ENCODE results near the gene PRR20G. TPM values are rescaled to one million over a fixed set of nuclear protein-coding genes. Genes with fewer than 3 reads are reported as not detected.
A peak's percentile ranks its signal among the peaks of the same experiment; 100 is the strongest.

The PRR20G gene
- total RNA-seq, 1 experiment from 2014 or later, result not detected

GRCh38 chr3:127263586-127264231 lies 24.1 kb downstream of the PRR20G start:
- no peak for DNase-seq (ENCODE audit: low read depth)

- DNase-seq (ENCODE audit: low read depth), result no peak
Measured at GRCh38 chr3:127263037-127263436, 24.8 kb downstream of the PRR20G start.

GRCh38 chr3:127262533-127262932 lies 25.3 kb downstream of the PRR20G start:
- DNase-seq (ENCODE audit: low read depth), result no peak

- DNase-seq (ENCODE audit: low read depth), result no peak
Measured at GRCh38 chr3:127261925-127262324, 25.9 kb downstream of the PRR20G start.

- no peak for DNase-seq (ENCODE audit: low read depth)
Measured at GRCh38 chr3:127260826-127261555, 26.9 kb downstream of the PRR20G start.

GRCh38 chr3:127260416-127260815 lies 27.4 kb downstream of the PRR20G start:
- DNase-seq (ENCODE audit: low read depth), result no peak

- DNase-seq (ENCODE audit: low read depth), result no peak
Measured at GRCh38 chr3:127259882-127260281, 28.0 kb downstream of the PRR20G start.

GRCh38 chr3:127258733-127259132 lies 29.1 kb downstream of the PRR20G start:
- no peak for DNase-seq (ENCODE audit: low read depth)

- no peak for DNase-seq (ENCODE audit: low read depth)
Measured at GRCh38 chr3:127257351-127257750, 30.5 kb downstream of the PRR20G start.

GRCh38 chr3:127256733-127257271 lies 31.0 kb downstream of the PRR20G start:
- DNase-seq (ENCODE audit: low read depth), result no peak

GRCh38 chr3:127256138-127256537 lies 31.7 kb downstream of the PRR20G start:
- no peak for DNase-seq (ENCODE audit: low read depth)

GRCh38 chr3:127255516-127255915 lies 32.3 kb downstream of the PRR20G start:
- no peak for DNase-seq (ENCODE audit: low read depth)

- DNase-seq (ENCODE audit: low read depth), result peak; percentile 7
Measured at GRCh38 chr3:127254730-127255129, 33.1 kb downstream of the PRR20G start.

GRCh38 chr3:127254033-127254644 lies 33.7 kb downstream of the PRR20G start:
- DNase-seq (ENCODE audit: low read depth), result no peak

GRCh38 chr3:127253491-127253890 lies 34.4 kb downstream of the PRR20G start:
- DNase-seq (ENCODE audit: low read depth), result no peak

GRCh38 chr3:127252446-127252845 lies 35.4 kb downstream of the PRR20G start:
- DNase-seq (ENCODE audit: low read depth), result no peak

GRCh38 chr3:127250032-127250431 lies 37.8 kb downstream of the PRR20G start:
- DNase-seq (ENCODE audit: low read depth), result no peak

GRCh38 chr3:127247292-127247691 lies 40.6 kb downstream of the PRR20G start:
- DNase-seq (ENCODE audit: low read depth), result no peak

- DNase-seq (ENCODE audit: low read depth), result no peak
Measured at GRCh38 chr3:127238602-127239001, 49.2 kb downstream of the PRR20G start.

GRCh38 chr3:127237835-127238234 lies 50.0 kb downstream of the PRR20G start:
- DNase-seq (ENCODE audit: low read depth), result no peak

GRCh38 chr3:127235706-127236105 lies 52.1 kb downstream of the PRR20G start:
- no peak for DNase-seq (ENCODE audit: low read depth)

- DNase-seq (ENCODE audit: low read depth), result no peak
Measured at GRCh38 chr3:127234778-127235177, 53.1 kb downstream of the PRR20G start.
